Astrocyte (in vitro differentiated cells and primary cell): ENCODE results near the gene MYLK2. TPM values are rescaled to one million over a fixed set of nuclear protein-coding genes. Genes with fewer than 3 reads are reported as not detected.

ENCODE experiments used
- DNase-seq: peaks from one replicate; pipeline ENCODE4 v3.0.0-alpha.2; 2010; ENCODE audit warnings: low read depth
- FAIRE-seq: peaks from 2 replicates; lab custom pipeline; 2011; peaks lifted over from hg19 to GRCh38; lab: Jason Lieb, UNC
- H2AFZ ChIP-seq: 2 replicates; pipeline ENCODE4 v1.6.0; 2012; ENCODE audit warnings: low read depth, low read length, inconsistent platforms
- H3K27ac ChIP-seq: 2 replicates; pipeline ENCODE4 v1.5.1; 2011; ENCODE audit warnings: low read depth, low read length, inconsistent platforms
- H3K27me3 ChIP-seq: 2 replicates; pipeline ENCODE4 v1.6.0; 2011; ENCODE audit warnings: low read length, inconsistent platforms; ENCODE audit not compliant: insufficient read depth
- H3K36me3 ChIP-seq: 2 replicates; pipeline ENCODE4 v1.5.1; 2011; ENCODE audit warnings: low read length, inconsistent platforms; ENCODE audit not compliant: insufficient read depth
- H3K4me1 ChIP-seq: 2 replicates; pipeline ENCODE4 v1.5.1; 2011; ENCODE audit warnings: low read length, inconsistent platforms; ENCODE audit not compliant: insufficient read depth
- H3K4me2 ChIP-seq: 2 replicates; pipeline ENCODE4 v1.6.0; 2012; ENCODE audit warnings: low read length, inconsistent platforms
- H3K4me3 ChIP-seq: 2 replicates; pipeline ENCODE4 v1.5.1; 2011; ENCODE audit warnings: low read depth, mild to moderate bottlenecking, low read length, inconsistent platforms; ENCODE audit not compliant: insufficient read depth
- H3K79me2 ChIP-seq: 2 replicates; pipeline ENCODE4 v1.6.0; 2012; ENCODE audit warnings: mild to moderate bottlenecking, low read length, inconsistent platforms; ENCODE audit not compliant: insufficient read depth
- H3K9ac ChIP-seq: 2 replicates; pipeline ENCODE4 v1.6.0; 2012; ENCODE audit warnings: mild to moderate bottlenecking, low read length, inconsistent platforms
- H3K9me3 ChIP-seq: 2 replicates; pipeline ENCODE4 v1.5.1; 2012; ENCODE audit warnings: low read depth, mild to moderate bottlenecking, low read length, inconsistent platforms; ENCODE audit not compliant: insufficient read depth
- H4K20me1 ChIP-seq: 2 replicates; pipeline ENCODE4 v1.6.0; 2012; ENCODE audit warnings: low read length, inconsistent platforms; ENCODE audit not compliant: insufficient read depth
- H3K27ac Mint-ChIP-seq: one replicate; pipeline ENCODE4 v1.8.0; 2021; ENCODE audit warnings: mild to moderate bottlenecking, mixed read lengths; ENCODE audit not compliant: unreplicated experiment
- H3K27me3 Mint-ChIP-seq: one replicate; pipeline ENCODE4 v1.8.0; 2021; ENCODE audit warnings: low read depth, mixed read lengths; ENCODE audit not compliant: unreplicated experiment
- H3K36me3 Mint-ChIP-seq: one replicate; pipeline ENCODE4 v1.8.0; 2021; ENCODE audit warnings: low read depth, mixed read lengths; ENCODE audit not compliant: unreplicated experiment
- H3K4me1 Mint-ChIP-seq: one replicate; pipeline ENCODE4 v1.8.0; 2021; ENCODE audit warnings: low read depth, mixed read lengths; ENCODE audit not compliant: unreplicated experiment
- H3K4me3 Mint-ChIP-seq: one replicate; pipeline ENCODE4 v1.8.0; 2021; ENCODE audit warnings: mild to moderate bottlenecking, moderate library complexity, mixed read lengths; ENCODE audit not compliant: unreplicated experiment
- H3K9me3 Mint-ChIP-seq: one replicate; pipeline ENCODE4 v1.8.0; 2021; ENCODE audit warnings: mild to moderate bottlenecking, mixed read lengths; ENCODE audit not compliant: unreplicated experiment
- CTCF ChIP-seq: IDR thresholded peaks from 2 replicates; pipeline ENCODE4 v1.5.1; 2011; ENCODE audit warnings: low read depth, mild to moderate bottlenecking, inconsistent platforms, low read length, moderate library complexity; ENCODE audit not compliant: insufficient read depth
- EZH2 ChIP-seq: IDR thresholded peaks from 2 replicates; pipeline ENCODE4 v1.6.1; 2012; ENCODE audit warnings: mild to moderate bottlenecking, low read length, inconsistent platforms; ENCODE audit not compliant: insufficient read depth
- total RNA-seq: library from RNA; stranded (reverse); gene quantifications from 2 replicates; pipeline ENCODE4 v1.2.1, GENCODE V29; 2021

MYLK2 gene
- total RNA-seq, 1 donor from 2014 or later, result 2.1 TPM

- no peak overlapping the region for H3K4me3 ChIP-seq
- FAIRE-seq, result no peak
- no peak overlapping the region for H3K9ac ChIP-seq
- H3K4me1 ChIP-seq, result peaks cover 8% of the 10 kb centered on the region
- H3K27me3 ChIP-seq, result peaks cover 18% of the 10 kb centered on the region
- H4K20me1 ChIP-seq, result no peaks in the 10 kb centered on the region
- H3K27me3 Mint-ChIP-seq, result peaks cover 24% of the 10 kb centered on the region
- H3K9me3 ChIP-seq, result no peaks in the 10 kb centered on the region
- no peak overlapping the region for H3K27ac ChIP-seq
- H2AFZ ChIP-seq, result no peak overlapping the region
- no peaks in the 10 kb centered on the region for H3K79me2 ChIP-seq
- H3K27ac Mint-ChIP-seq, result no peak overlapping the region
- no peaks in the 10 kb centered on the region for H3K36me3 ChIP-seq
- H3K4me1 Mint-ChIP-seq, result peaks cover 4% of the 10 kb centered on the region
- H3K4me2 ChIP-seq, result peak overlapping the region; percentile 90
- DNase-seq, result no peak
- H3K4me3 Mint-ChIP-seq, result peak overlapping the region; percentile 66
- peaks cover 2% of the 10 kb centered on the region for H3K9me3 Mint-ChIP-seq
- no peak for TF ChIP-seq EZH2
- TF ChIP-seq CTCF, result no peak
- peaks cover 3% of the 10 kb centered on the region for H3K36me3 Mint-ChIP-seq
Observed at GRCh38 chr20:31868853-31869672, 49.9 kb downstream of the MYLK2 start.

- peak overlapping the region; percentile 90 for H3K4me2 ChIP-seq
- H4K20me1 ChIP-seq, result no peaks in the 10 kb centered on the region
- peak overlapping the region; percentile 58 for H3K4me3 ChIP-seq
- H2AFZ ChIP-seq, result peak overlapping the region; percentile 94
- no peaks in the 10 kb centered on the region for H3K79me2 ChIP-seq
- Mint-ChIP-seq H3K9me3 (peaks cover 2% of the 10 kb centered on the region), H3K27me3 (peaks cover 22% of the 10 kb centered on the region), H3K4me3 (peak overlapping the region; percentile 91), H3K27ac (peak overlapping the region; percentile 89), H3K36me3 (peaks cover 2% of the 10 kb centered on the region), H3K4me1 (peaks cover 4% of the 10 kb centered on the region)
- DNase-seq (no peak), FAIRE-seq (no peak)
- no peaks in the 10 kb centered on the region for H3K36me3 ChIP-seq
- H3K9me3 ChIP-seq, result no peaks in the 10 kb centered on the region
- no peak overlapping the region for H3K27ac ChIP-seq
- H3K9ac ChIP-seq, result peak overlapping the region; percentile 71
- peaks cover 8% of the 10 kb centered on the region for H3K4me1 ChIP-seq
- no peak for TF ChIP-seq EZH2
- TF ChIP-seq CTCF, result no peak
- peaks cover 18% of the 10 kb centered on the region for H3K27me3 ChIP-seq
Observed at GRCh38 chr20:31869673-31869941, 50.5 kb downstream of the MYLK2 start.
